Esophagus squamous epithelium (tissue), 5 donors: ENCODE data around the gene KIF1A. TPM values are rescaled to one million over a fixed set of nuclear protein-coding genes. Genes with fewer than 3 reads are reported as not detected.

Experiments used
- DNase-seq: peaks from one replicate; lab custom pipeline; 2025; lab: John Stamatoyannopoulos, UW
- H3K27ac ChIP-seq, 4 donors: fragments of 200-600 bp; sonication (generic); one replicate each; pipeline ENCODE4 v1.5.1; 2016 to 2019; ENCODE audit warnings: mild to moderate bottlenecking in 1 of 4
- H3K27me3 ChIP-seq, 4 donors: fragments of 200-600 bp; sonication (generic); 1 replicate in 3 of 4; 2 replicates in 1 of 4; pipeline versions ENCODE4 v1.5.1 to v1.6.0; 2017 to 2021; ENCODE audit warnings: antibody characterized with exemption in 1 of 4
- H3K36me3 ChIP-seq, 3 donors: fragments of 200-600 bp; sonication (generic); one replicate each; pipeline ENCODE4 v1.5.1; 2016 to 2019
- H3K4me1 ChIP-seq, 3 donors: fragments of 200-600 bp; sonication (generic); one replicate each; pipeline ENCODE4 v1.5.1; 2017 to 2019
- H3K4me3 ChIP-seq, 4 donors: fragments of 200-600 bp; sonication (generic); 1 replicate in 3 of 4; 2 replicates in 1 of 4; pipeline ENCODE4 v1.5.1; 2016 to 2019; ENCODE audit warnings: mild to moderate bottlenecking in 2 of 4, moderate library complexity in 1 of 4
- H3K9me3 ChIP-seq, 3 donors: fragments of 200-600 bp; sonication (generic); one replicate each; pipeline ENCODE4 v1.5.1; 2016 to 2019
- CTCF ChIP-seq, 6 experiments: fragments of 450-650 bp in 4 of 6; fragments of 200-600 bp in 2 of 6; sonication (generic) in 2 of 6; IDR thresholded peaks; one replicate each; pipeline ENCODE4 v1.5.1; 2016 to 2019; ENCODE audit warnings: antibody characterized with exemption in 6 of 6, mild to moderate bottlenecking in 4 of 6, moderate library complexity in 4 of 6
- POLR2A ChIP-seq, 4 donors: fragments of 450-650 bp; IDR thresholded peaks; one replicate each; pipeline ENCODE4 v1.6.1; 2017; ENCODE audit warnings: antibody characterized with exemption in 4 of 4, mild to moderate bottlenecking in 4 of 4, moderate library complexity in 3 of 4
- WGBS, 2 donors: methylation state at CpG; one replicate each; pipeline ENCODE4 v1.1.5; 2018; 5-methylcytosine and 5-hydroxymethylcytosine counted together
- intact Hi-C: fragments of 100-400 bp; cut with DNase I; formaldehyde crosslinking; loops from one replicate; pipeline ENCODE4 v1.15.0; 2022
- total RNA-seq, 4 donors: library from RNA; depleted of rRNA; stranded (reverse); fragments of >200 nt; gene quantifications; one replicate each; pipeline ENCODE4 v1.1.0, GENCODE V29; 2016
- donor health status: DM: yes; HTN: yes; CAD: no.

Gene KIF1A
- total RNA-seq, 4 donors from 2014 or later = 0.15 TPM; not detected in 3

- TF ChIP-seq CTCF (IDR thresholded peaks at IDR 0.05) (no peak), POLR2A (IDR thresholded peaks at IDR 0.05) (no peak)
- peaks cover 13 to 79% (median 23%) of the 10 kb centered on the region in 4 donors for H3K27me3 ChIP-seq
- intact Hi-C loops = no loop called here
- H3K36me3 ChIP-seq = no peaks in the 10 kb centered on the region
- H3K4me1 ChIP-seq = peaks cover 11 to 30% (median 29%) of the 10 kb centered on the region in 3 donors
- no peak overlapping the region for H3K4me3 ChIP-seq
- peaks cover 0 to 7% (median under 1%) of the 10 kb centered on the region in 3 donors for H3K9me3 ChIP-seq
- no peak overlapping the region for H3K27ac ChIP-seq
- 80 to 87% methylated on average over 3 to 6 of the region's 19 CpGs for WGBS, 2 donors
- no peak for DNase-seq
Observed at GRCh38 chr2:240817496-240818292, 2.3 kb downstream of the KIF1A start.

- no peak for DNase-seq
- TF ChIP-seq POLR2A (IDR thresholded peaks at IDR 0.05) (no peak), CTCF (IDR thresholded peaks at IDR 0.05) (no peak)
- intact Hi-C loops = no loop called here
- peaks cover 8 to 71% (median 20%) of the 10 kb centered on the region in 4 donors for H3K27me3 ChIP-seq
- no peaks in the 10 kb centered on the region for H3K36me3 ChIP-seq
- no peak overlapping the region for H3K27ac ChIP-seq
- H3K4me1 ChIP-seq = peaks cover 11 to 30% (median 29%) of the 10 kb centered on the region in 3 donors
- WGBS, 2 donors = 82% methylated on average over 5 of the region's 12 CpGs; no CpG with 5 or more reads in 1 of the 2 donors
- peaks cover 0 to 10% (median 6%) of the 10 kb centered on the region in 3 donors for H3K9me3 ChIP-seq
- H3K4me3 ChIP-seq = no peak overlapping the region
Observed at GRCh38 chr2:240816584-240817495, 3.2 kb downstream of the KIF1A start.

- Histone ChIP-seq H3K9me3 (peaks cover 0 to 10% (median 6%) of the 10 kb centered on the region in 3 donors), H3K4me3 (no peak overlapping the region), H3K27me3 (peaks cover 8 to 62% (median 16%) of the 10 kb centered on the region in 4 donors), H3K27ac (no peak overlapping the region), H3K36me3 (no peaks in the 10 kb centered on the region), H3K4me1 (peaks cover 8 to 26% (median 25%) of the 10 kb centered on the region in 3 donors)
- TF ChIP-seq CTCF (IDR thresholded peaks at IDR 0.05) = no peak
- TF ChIP-seq POLR2A (IDR thresholded peaks at IDR 0.05) = no peak
- intact Hi-C loops = no loop called here
- WGBS, 2 donors = 68 to 74% methylated on average over 7 to 8 of the region's 9 CpGs
- no peak for DNase-seq
Observed at GRCh38 chr2:240815761-240816583, 4.0 kb downstream of the KIF1A start.

- TF ChIP-seq POLR2A (IDR thresholded peaks at IDR 0.05) = no peak
- TF ChIP-seq CTCF (IDR thresholded peaks at IDR 0.05) = no peak
- Histone ChIP-seq H3K4me3 (no peak overlapping the region), H3K9me3 (peaks cover 0 to 10% (median 6%) of the 10 kb centered on the region in 3 donors), H3K27ac (no peak overlapping the region), H3K4me1 (peaks cover 7 to 17% (median 17%) of the 10 kb centered on the region in 3 donors), H3K36me3 (no peaks in the 10 kb centered on the region), H3K27me3 (peaks cover 4 to 54% (median 10%) of the 10 kb centered on the region in 4 donors)
- no peak for DNase-seq
- 81 to 87% methylated on average over 8 to 9 of the region's 11 CpGs for WGBS, 2 donors
- intact Hi-C loops = no loop called here
Observed at GRCh38 chr2:240814946-240815760, 4.9 kb downstream of the KIF1A start.
